8988T (cell line): ENCODE results near the gene SKAP1.
"Not testable (repeated sequence)": the region's sequence is repeated elsewhere in the genome, so short reads cannot be mapped to it uniquely, and the experiment has no call there.

Source experiments
- DNase-seq: peaks from one replicate; pipeline ENCODE4 v3.0.0; 2011

SKAP1 gene

DNA sequence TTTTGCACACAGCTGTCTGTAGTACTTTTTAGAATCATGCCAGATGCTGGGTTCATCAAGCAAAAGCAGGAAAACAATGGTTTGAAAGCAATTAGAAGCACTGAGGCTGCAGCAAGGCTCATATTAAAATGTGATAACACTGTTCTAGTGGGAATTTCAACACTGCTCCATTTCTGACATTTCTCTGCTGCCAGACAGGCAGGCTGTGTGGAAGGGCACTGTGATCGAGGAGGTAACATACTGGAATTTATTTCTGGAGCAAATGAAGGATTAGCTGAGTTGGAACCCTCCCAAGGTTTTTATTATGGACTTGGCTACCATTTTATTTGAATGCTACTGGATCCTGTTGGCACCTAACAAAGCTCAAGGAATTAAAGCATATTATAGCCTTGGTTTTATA lies 66.9 kb downstream of the SKAP1 start:
- DNase-seq: no peak

DNA sequence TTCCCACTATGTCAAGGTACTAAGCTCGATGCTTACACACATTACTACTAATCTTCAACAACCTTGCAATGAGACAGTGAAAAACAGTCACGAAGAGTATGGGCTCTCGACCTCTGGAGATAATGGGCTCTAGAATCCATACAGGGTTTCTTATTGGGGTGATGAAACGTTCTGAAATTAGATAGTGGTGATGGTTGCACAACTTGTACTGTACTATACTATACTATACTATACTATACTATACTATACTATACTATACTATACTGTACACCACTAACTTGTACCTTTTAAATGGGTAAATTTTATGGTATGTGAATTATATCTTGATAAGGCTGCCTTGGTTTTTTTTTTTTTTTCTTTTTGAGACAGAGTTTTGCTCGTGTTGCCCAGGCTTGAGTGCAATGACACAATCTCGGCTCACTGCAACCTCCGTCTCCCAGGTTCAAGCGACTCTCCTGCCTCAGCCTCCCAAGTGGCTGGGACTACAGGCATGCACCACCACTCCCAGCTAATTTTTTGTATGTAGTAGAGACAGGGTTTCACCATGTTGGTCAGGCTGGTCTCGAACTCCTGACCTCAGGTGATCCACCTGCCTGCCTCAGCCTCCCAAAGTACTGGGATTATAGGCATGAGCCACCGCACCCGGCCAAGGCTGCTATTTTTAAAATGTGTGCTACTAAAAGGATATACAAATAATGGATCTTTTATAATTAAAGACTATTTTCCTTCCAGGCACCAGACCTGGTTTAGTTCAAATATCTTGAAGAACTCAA lies 69.0 kb downstream of the SKAP1 start:
- DNase-seq: not testable (repeated sequence)

DNA sequence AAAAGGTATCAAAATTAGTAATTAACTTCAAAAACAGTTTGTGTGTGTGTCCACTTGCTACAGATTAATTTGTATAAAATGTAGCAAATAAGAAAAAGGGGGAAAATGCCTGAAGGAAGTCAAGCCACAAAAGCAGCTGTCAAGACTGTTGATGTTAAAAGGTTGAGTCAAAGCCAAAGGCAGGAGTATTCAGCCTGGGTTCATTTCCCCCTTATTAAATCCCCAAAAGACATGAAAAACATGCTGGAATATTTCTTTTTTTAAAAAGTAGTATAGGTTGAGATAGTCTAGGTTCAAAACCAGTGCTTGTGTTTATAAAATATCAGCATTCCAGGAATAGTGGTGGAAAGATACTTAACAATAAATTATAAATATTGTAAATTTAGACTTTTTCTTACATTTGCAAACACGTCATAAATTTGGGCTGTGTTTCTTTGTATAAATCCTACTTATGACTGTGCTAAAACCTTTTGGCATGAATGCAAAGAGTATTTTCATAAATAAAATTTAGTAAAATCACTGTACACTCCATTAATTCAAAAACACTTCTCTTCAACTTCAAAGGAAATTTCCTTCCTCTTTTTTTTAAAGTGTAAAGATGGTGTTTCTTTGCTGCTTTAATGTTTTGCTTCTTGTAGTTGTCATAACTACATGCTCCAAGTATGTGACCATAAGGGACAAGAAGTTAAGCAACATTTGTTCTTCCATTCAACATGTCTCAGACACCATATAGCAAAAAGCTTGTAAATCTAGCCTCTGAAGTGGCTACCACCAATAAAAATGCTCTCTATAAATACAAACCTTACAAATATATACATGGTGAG lies 72.0 kb downstream of the SKAP1 start:
- no peak for DNase-seq

DNA sequence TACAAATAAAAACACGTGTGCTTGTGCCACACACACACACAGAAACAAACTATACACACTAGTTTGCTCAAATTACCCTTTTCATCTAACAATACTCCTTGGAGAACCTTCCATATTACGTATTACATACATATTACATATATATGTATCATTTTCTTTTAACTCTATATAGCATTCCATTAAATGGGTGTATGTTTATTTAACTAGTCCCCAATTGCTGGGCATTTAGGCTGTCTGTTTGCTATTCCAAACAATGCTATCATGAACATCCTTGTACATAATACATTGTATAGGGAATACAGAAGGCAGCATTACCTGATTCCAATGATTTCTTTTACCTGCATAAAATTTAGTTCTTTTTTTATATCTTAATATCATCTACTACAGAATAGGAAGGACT lies 73.1 kb downstream of the SKAP1 start:
- DNase-seq: no peak

DNA sequence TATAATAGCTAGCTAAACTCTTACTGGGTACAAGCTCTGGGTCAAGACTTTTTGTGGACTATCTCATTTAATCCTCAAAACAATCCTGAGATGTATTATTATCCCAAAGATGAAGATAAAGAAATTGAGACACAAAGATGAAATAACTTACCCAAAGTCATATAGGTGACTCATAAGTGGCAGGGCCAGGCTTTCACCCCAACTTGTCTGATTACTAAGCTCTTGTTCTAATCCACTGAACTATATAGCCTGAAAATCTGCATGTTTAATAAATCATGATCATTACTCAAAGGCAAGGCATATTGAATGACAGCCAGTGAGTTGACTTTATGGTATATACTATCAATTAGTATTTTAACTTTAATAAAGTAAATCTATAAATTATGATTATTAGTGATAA lies 77.4 kb downstream of the SKAP1 start:
- DNase-seq: no peak

DNA sequence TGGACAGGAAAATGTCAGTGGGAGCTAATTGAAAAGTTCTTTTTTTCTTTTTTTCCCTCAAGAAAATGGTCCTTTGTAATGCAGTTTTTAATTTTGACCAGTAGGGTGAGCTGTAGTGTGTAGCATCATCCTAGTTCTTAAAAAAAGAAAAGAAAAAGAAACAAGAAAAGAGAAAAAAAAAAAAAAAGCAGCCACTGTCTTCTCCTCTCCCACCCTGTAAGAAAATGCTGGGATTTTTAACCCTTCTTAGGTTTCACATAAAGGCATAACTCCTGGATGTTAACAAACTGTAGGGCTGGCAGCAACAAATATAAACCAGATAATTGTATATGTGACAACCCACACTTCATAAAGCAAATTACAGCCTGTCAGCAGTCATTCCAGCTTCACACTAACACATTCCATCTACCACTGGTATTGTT lies 78.1 kb downstream of the SKAP1 start:
- DNase-seq: no peak

DNA sequence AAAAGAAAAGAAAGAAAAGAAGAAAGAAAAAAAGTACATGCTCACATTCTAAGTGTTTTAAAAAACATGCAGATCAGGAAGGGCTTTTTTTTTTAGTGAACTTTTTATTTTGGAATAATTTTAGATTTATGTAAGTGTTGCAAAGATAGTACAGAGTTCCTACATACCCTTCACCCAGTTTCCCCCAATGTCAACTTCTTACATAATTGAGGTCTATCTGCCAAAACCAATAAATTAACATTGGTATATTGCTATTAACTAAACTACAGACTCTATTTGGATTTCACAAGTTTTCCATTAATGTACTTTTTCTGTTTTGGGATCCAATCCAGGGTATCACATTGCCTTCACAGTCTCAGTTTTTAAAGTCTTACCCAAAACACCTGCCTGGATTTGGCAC lies 81.7 kb downstream of the SKAP1 start:
- DNase-seq: no peak

DNA sequence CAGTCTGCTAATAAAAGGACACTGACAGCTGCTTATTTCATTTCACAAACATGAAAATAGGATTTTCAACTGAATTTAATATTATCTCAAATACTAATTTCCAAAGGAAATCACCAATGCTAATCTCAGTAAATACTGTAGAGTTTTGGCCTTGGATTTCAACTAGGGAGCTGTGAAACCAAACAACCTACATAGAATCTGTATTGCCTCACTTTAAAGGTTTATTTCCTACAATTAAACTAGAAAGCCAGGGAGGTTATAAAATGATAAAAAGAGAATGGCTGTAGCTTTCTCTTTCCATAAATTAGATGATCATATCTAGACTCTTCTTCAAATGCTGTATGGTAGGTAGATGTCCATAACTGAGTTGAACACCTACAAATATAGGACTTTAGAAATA lies 82.8 kb downstream of the SKAP1 start:
- DNase-seq: no peak

DNA sequence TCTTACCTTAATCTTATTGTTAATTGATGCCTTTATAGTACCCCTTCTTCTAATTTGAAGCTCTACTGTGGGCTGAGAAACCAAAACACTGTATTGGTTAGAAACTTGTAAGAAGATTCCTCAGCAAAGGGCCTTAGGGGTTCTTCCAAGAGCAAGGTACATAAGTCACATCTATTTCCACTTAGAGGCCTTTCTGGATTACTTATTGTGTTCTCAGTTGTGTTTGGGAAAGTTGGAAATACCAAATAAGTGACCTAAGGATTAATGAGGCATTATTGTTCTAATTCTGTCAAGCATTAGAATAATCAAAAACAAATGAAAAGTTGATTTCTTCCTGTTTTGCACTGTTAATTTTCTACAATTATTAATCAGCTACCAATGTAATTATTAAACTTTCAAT lies 85.8 kb downstream of the SKAP1 start:
- DNase-seq: no peak

DNA sequence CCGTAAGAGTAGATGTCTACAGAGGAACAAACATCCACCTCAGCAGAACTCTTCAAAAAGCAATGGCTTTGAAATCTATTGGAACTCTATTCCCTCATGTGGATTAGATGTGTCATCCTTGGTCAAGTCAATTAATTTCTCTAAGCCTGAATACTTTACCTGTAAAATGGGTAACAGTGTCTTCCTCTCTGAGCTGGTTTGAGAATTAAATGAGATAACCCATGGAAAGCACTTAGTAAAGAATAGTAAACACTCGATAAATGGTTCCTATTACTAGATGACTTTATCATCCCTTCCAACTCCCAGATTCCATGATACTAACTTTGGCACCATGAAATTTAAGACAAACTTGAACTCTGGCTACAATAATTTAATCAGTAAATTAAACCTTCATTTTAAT lies 89.1 kb downstream of the SKAP1 start:
- no peak for DNase-seq

DNA sequence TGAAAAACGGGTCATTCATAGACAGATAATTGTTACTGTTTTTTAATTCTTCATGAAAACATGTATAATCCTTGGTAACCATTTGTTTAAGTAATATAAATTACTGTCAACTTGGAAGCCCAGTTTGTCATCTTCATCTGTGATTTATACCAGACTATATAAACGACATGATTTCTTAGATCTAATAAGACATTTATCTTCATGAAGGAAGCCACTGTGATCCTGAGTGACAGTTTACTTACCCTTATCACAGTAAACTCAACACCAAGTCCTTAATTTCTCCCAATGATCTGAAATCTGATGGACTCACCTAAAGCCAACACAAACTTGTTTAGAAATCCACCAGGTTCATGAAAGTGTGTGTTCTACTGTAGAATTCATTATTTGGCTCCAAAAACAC lies 91.3 kb downstream of the SKAP1 start:
- no peak for DNase-seq

DNA sequence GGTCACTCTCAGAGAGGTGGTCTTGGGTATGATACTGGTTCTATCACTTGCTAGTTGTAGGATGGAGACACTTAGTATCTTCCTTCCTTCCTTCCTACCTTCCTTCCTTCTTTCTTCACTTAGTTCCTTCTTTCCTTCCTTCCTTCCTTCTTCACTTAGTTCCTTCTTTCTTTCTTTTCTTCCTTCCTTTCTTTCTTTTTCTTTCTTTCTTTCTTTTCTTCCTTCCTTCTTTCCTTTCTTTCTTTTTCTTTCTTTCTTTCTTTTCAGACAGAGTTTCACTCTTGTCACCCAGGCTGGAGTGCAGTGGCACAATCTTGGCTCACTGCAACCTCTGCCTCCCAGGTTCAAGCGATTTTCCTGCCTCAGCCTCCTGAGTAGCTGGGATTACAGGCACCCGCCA lies 92.1 kb downstream of the SKAP1 start:
- not testable (repeated sequence) for DNase-seq

DNA sequence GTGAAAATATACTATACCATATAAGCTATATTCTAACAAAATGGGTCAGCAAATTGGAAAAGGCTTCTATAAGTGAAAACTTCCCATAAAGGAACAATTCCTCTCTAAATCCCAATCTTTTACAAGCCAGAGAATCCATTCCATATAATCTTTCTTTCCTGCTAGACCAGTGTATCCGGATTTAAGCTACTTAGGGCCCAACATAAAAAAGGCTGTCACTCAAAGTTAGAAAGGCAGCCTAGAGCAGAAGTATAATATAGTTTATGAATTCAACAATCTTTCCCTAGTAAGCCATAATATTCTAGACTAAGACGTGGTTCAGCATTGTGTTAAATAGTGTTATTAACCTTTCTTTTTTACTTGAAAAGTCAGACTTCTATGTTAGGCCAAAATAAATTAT lies 93.0 kb downstream of the SKAP1 start:
- DNase-seq: no peak

DNA sequence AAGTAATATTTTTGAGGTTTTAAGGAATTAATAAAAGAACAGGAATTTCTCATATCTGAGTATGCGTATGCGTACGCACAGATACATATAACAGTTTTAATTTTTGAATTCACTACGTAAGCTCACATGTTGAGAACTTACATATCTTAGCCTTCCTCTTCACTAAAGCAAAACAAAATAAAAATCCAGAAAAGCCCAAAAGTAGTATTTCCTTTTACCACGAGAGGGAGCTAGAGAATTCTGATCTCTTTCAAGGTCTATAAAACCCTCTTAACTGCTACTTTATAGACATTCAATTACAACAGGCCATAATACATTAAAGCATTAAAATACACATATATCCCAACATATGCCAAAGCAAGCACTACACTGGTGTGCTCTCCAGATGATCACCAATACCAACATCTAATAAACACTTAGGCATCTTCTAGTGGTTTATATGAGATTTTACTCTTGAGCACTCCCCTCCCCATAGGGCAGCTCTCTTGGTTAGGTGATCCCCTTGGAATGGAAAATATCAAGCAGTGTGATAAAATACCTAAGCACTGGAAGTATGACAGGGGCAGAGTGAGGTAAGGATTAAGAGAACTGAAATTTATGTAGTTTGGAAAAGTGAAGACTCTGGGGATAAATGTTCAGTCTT lies 94.0 kb downstream of the SKAP1 start:
- no peak for DNase-seq

DNA sequence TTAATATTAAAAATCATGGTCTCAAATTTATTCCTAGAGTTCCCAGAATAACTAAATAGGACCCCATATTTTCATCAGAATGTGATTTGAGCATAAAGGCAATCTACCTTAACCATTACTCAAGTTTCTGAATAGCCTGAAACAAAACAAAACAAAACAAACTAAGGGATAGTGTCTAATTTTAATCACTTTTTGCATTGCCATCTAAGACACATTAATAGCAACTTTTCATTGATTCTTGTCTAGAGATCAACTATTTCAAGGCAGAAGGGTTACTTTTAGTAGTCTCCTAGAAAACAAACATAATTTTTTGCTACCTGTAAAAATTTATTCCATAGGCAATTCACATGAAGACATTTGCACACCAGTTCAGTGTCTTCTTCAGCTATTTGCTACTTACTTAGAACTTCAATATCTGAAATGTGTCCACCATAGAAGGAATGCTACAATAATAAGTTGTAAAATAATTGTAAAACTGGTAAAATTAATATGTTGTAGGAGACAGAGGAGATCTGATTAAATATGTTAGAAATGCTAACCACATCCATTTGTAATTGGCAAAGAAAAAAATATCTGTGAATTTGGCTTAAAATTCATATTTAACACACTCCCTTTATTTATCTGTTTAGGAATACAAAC lies 94.7 kb downstream of the SKAP1 start:
- DNase-seq: no peak

DNA sequence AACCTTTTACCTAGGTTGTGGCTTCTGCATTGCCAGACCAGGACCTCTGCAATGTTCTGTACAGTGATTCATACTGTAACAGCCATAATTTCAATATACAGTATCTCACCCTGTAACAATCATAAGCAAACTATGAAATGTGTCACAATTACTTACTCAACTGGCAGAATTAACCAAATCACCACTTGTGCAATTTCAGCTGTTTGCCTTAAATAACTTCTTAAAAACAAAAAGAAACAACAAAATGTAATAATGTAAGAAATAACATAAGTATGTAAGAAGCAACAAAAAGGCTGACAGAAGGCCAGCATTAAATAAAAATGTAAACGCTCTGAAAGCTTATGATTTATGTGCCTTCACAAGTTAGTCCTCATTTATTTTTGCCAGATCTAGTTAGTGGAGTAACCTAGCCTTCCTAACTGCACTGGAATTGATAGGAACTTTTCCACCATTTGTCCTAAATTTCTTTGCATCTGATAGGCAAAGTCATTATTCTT lies 96.9 kb downstream of the SKAP1 start:
- DNase-seq: no peak

DNA sequence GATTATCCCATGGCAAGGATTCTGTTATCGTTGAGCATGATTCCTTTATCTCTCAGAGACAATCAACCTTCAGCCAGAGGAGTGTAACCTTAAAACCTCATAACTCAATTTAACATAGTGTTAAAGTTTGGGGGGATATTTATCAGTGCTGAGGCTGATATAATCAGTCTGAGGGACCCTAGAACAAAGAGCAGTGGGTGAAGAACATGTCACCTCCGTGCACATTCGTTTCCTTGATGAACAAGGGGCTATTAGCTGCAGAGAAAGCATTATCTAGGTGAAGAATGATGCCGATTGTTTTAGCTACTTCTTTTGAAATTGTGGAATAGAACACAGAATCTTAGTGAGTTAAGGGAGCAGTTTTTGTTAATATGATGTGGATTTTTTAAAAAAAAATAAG lies 99.1 kb downstream of the SKAP1 start:
- DNase-seq: no peak

DNA sequence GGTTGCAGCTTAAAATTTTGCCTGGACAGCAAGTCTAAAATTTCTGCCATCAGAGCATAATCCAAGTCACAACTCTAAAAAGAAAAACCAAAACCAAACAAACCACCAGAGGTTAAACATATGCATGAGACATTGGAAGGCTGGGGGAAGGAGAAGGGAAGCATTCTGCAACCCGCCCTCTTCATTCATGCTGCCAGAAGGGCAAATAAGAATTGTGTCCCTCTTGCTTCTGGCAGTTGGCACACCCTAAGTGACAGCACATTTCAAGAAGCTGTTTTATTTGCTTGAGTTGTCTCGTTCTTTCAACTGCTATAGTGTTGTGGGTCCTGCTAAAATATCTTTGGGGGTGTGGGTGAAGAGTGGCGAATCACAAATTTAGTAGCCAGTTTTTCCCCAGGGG lies 99.6 kb downstream of the SKAP1 start:
- DNase-seq: no peak

DNA sequence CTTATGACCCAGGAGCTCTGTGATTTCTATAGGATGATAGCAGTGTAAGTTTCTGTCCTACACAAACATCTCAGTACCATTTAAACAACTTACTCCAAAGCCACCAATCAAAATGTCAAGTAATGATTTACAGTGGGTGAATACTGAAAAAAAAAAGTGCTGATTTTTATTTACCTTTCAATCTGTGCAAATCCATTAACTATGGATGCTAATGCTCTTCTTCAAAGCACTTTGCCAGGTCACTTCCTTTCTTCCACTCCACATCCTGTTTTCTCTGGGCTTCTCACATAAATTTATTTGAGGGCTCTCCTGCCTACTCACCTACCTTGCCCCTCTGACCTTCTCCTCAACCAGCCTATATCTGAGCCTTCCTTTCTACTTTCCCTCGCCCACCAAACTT lies 101.6 kb downstream of the SKAP1 start:
- DNase-seq: no peak

DNA sequence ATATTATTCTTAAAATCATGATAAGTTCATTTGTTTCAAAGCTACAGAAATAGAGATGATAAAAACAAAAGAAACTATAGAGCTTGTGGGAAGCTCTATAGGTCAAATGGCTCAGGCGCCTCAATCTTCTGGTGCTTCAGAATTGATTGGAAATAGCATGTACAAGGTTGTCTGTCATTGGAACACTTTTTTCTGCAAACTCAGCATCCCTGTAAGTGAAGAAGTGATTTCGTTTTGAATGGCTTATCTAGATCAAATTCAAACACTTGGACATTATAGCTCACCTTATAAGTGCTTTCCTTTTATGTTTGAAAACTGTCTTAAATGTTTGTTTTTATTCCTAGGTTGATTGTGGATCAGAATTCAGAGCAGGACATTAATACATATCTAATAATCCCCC lies 103.7 kb downstream of the SKAP1 start:
- no peak for DNase-seq

DNA sequence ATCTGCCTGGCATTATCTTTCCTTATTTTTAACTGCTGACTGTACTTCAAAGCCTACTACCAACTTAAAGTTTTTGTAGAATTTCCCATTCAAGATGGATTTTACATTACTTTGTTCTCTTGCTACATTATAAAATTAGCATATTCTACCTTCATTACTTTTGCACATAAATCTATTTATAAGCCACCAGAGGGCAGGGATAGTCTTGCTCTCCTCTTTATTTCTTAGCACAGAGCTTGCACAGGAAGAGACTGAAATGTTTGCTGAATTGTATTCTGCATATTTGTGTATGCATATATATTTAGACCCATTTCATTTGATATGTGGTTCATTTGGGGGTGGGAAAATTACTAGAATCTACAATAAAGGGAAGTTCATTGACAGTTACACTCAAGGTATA lies 108.0 kb downstream of the SKAP1 start:
- no peak for DNase-seq

DNA sequence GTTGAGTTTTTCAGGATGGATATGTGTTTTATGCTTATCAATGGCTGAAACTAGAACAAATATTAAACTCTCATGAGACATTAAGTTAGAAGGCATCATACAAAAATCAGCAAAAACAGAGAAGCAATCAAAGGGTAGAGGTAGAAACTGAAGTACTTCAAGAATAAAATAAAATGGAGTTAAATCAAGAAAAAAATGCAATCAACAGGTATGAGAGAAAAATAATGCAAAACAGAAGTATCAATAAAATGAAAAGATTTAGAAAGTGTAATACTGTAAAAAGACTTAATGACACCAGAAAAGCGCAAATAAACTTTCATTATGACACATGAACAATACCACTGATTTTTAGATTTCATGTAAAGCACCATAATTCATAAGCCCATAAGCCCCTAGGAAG lies 112.3 kb downstream of the SKAP1 start:
- no peak for DNase-seq

DNA sequence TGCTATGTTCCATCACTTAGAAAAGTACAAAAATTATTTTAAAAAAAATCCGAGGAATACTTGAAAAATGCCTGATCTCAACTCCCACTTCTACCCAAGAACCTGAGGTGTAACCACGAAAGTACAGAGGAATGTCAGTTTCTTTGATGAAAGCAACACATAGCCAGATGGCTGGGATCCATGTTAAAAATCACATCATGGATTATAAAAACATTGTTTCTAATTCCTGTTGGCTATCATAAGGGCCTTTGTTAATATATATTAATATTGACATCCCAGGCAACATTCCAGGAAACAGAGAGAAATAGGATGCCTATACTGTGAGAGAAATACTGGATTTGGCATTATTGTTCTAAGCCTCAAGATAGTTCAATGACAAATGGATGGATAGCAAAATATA lies 115.3 kb downstream of the SKAP1 start:
- DNase-seq: no peak
